ENCODE measurements around the gene PDE7B.

DNA sequence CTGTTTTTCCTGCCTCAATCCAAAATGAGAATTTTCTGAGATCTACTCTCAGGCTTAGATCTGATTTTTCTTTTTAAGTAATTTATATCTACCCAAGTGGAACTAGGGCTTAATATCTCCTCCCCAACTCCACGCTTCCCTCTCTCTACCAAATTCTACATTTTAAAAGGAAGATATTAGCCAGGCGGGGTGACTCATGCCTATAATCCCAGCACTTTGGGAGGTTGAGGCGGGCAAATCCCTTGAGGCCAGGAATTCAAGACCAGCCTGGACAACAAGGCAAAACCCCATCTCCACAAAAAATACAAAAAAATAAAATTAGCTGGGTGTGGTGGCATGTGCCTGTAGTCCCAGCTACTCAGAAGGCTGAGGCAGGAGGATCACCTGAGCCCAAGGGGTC, 337.6 kb downstream of the PDE7B start:
- TF ChIP-seq CTCF (conservative IDR thresholded peaks at IDR 0.05; ENCODE audit: low read depth, low read length): no peak
- no peak for TF ChIP-seq EZH2 (IDR thresholded peaks at IDR 0.05; ENCODE audit: low read length, unreplicated experiment)
- TF ChIP-seq EZH2phosphoT487 (IDR thresholded peaks at IDR 0.05; ENCODE audit: borderline replicate concordance, low read length): no peak
